HepG2 (cell line): ENCODE data around the gene ASIC3. TPM values are rescaled to one million over a fixed set of nuclear protein-coding genes. Genes with fewer than 3 reads are reported as not detected.
A peak's percentile ranks its signal among the peaks of the same experiment; 100 is the strongest.

ENCODE experiments used
- BHLHE40 ChIP-seq: IDR thresholded peaks from 2 replicates; pipeline ENCODE4 v1.6.1; 2011; ENCODE audit warnings: low read length, improper control_type of control experiment
- ETV5 ChIP-seq: IDR thresholded peaks from 2 replicates; pipeline ENCODE4 v1.6.1; 2018; ENCODE audit warnings: missing biosample characterization, missing genetic modification reagents, inconsistent platforms, borderline replicate concordance
- JUN ChIP-seq: sonication (generic); formaldehyde crosslinking; IDR thresholded peaks from 2 replicates; pipeline ENCODE4 v1.4.0; 2020; ENCODE audit warnings: mild to moderate bottlenecking, missing genetic modification reagents
- MXD4 ChIP-seq: IDR thresholded peaks from 2 replicates; pipeline ENCODE4 v1.6.1; 2016; ENCODE audit warnings: mild to moderate bottlenecking, missing biosample characterization, missing genetic modification reagents
- NFKB2 ChIP-seq: sonication (generic); formaldehyde crosslinking; IDR thresholded peaks from 2 replicates; pipeline ENCODE4 v1.4.0; 2020; ENCODE audit warnings: missing genetic modification reagents, borderline replicate concordance
- ZNF562 ChIP-seq: sonication (generic); formaldehyde crosslinking; IDR thresholded peaks from 2 replicates; pipeline ENCODE4 v1.8.0; 2022; ENCODE audit warnings: missing genetic modification reagents, borderline replicate concordance
- ZNF768 ChIP-seq: sonication (generic); formaldehyde crosslinking; IDR thresholded peaks from 2 replicates; pipeline ENCODE4 v1.4.0; 2020; ENCODE audit warnings: missing genetic modification reagents
- polyA plus RNA-seq, 8 experiments: library from polyadenylated mRNA; depleted of rRNA in 3 of 8; stranded (reverse) in 7 of 8; unstranded in 1 of 8; fragments of >200 nt; fragmentation: Illumina TruSeq in 4 of 8; extraction: Trizol in 4 of 8; gene quantifications; 2 replicates each; pipeline versions ENCODE4 v1.2.1 to v1.2.3, GENCODE V29; 2011 to 2016; ENCODE audit warnings: low read depth in 4 of 8, missing spikeins in 1 of 8, mixed read lengths in 1 of 8; ENCODE audit not compliant: insufficient read depth in 1 of 8
- total RNA-seq, 5 experiments: library from RNA; depleted of rRNA; stranded (reverse); fragments of >200 nt; fragmentation: Illumina TruSeq; extraction: Trizol; gene quantifications; 2 replicates each; pipeline ENCODE4 v1.2.3, GENCODE V29; 2016; ENCODE audit warnings: low read depth in 1 of 5
- TF ChIP-seq, protein P1 (sequence below), 2 experiments: IDR thresholded peaks; 2 replicates each; pipeline ENCODE4 v1.6.1; 2011 to 2012; ENCODE audit warnings: low read length in 2 of 2, borderline replicate concordance in 1 of 2, low read depth in 1 of 2, mild to moderate bottlenecking in 1 of 2, moderate library complexity in 1 of 2
- TF ChIP-seq, protein P2 (sequence below): sonication (generic); formaldehyde crosslinking; IDR thresholded peaks from 2 replicates; pipeline ENCODE4 v1.5.0; 2020; ENCODE audit warnings: mild to moderate bottlenecking, missing genetic modification reagents, borderline replicate concordance
- TF ChIP-seq, protein P3 (sequence below): sonication (generic); formaldehyde crosslinking; IDR thresholded peaks from 2 replicates; pipeline ENCODE4 v1.5.1; 2020; ENCODE audit warnings: mild to moderate bottlenecking, missing genetic modification reagents, moderate library complexity
- TF ChIP-seq, protein P4 (sequence below): sonication (generic); formaldehyde crosslinking; IDR thresholded peaks from 2 replicates; pipeline ENCODE4 v1.4.0; 2020; ENCODE audit warnings: missing genetic modification reagents
- TF ChIP-seq, protein P5 (sequence below): IDR thresholded peaks from 2 replicates; pipeline ENCODE4 v1.6.1; 2012; ENCODE audit warnings: inconsistent platforms
- TF ChIP-seq, protein P6 (sequence below): sonication (generic); formaldehyde crosslinking; IDR thresholded peaks from 2 replicates; pipeline ENCODE4 v1.4.0; 2020; ENCODE audit warnings: missing genetic modification reagents

Gene ASIC3
- total and polyA plus RNA-seq, 2 of the 13 experiments (the other 11 are each of a cell fraction or from before 2014, with no cell fraction given), result 0.51 TPM; not detected in 1

DNA sequence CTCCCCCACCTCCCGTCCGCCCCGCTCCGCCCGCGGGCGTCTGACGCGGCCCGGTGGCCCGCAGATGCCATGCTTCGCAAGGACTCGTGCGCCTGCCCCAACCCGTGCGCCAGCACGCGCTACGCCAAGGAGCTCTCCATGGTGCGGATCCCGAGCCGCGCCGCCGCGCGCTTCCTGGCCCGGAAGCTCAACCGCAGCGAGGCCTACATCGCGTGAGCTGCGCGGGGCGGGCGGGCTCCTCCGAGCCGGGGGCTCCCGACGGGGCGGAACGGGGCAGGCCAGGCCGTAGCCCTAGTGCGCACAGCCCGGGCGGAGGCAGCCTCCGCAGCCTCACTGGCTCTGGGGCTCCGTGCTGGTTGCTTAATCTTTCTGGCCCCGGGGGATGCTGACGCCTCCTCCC, 2.8 kb downstream of the ASIC3 start (continued):
- TF ChIP-seq, protein P1, sequence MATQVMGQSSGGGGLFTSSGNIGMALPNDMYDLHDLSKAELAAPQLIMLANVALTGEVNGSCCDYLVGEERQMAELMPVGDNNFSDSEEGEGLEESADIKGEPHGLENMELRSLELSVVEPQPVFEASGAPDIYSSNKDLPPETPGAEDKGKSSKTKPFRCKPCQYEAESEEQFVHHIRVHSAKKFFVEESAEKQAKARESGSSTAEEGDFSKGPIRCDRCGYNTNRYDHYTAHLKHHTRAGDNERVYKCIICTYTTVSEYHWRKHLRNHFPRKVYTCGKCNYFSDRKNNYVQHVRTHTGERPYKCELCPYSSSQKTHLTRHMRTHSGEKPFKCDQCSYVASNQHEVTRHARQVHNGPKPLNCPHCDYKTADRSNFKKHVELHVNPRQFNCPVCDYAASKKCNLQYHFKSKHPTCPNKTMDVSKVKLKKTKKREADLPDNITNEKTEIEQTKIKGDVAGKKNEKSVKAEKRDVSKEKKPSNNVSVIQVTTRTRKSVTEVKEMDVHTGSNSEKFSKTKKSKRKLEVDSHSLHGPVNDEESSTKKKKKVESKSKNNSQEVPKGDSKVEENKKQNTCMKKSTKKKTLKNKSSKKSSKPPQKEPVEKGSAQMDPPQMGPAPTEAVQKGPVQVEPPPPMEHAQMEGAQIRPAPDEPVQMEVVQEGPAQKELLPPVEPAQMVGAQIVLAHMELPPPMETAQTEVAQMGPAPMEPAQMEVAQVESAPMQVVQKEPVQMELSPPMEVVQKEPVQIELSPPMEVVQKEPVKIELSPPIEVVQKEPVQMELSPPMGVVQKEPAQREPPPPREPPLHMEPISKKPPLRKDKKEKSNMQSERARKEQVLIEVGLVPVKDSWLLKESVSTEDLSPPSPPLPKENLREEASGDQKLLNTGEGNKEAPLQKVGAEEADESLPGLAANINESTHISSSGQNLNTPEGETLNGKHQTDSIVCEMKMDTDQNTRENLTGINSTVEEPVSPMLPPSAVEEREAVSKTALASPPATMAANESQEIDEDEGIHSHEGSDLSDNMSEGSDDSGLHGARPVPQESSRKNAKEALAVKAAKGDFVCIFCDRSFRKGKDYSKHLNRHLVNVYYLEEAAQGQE (IDR thresholded peaks at IDR 0.05; ENCODE audit: borderline replicate concordance in 1 of 2, low read depth in 1 of 2, low read length in 2 of 2), result peak; percentile 81 to 91
- TF ChIP-seq, protein P2, sequence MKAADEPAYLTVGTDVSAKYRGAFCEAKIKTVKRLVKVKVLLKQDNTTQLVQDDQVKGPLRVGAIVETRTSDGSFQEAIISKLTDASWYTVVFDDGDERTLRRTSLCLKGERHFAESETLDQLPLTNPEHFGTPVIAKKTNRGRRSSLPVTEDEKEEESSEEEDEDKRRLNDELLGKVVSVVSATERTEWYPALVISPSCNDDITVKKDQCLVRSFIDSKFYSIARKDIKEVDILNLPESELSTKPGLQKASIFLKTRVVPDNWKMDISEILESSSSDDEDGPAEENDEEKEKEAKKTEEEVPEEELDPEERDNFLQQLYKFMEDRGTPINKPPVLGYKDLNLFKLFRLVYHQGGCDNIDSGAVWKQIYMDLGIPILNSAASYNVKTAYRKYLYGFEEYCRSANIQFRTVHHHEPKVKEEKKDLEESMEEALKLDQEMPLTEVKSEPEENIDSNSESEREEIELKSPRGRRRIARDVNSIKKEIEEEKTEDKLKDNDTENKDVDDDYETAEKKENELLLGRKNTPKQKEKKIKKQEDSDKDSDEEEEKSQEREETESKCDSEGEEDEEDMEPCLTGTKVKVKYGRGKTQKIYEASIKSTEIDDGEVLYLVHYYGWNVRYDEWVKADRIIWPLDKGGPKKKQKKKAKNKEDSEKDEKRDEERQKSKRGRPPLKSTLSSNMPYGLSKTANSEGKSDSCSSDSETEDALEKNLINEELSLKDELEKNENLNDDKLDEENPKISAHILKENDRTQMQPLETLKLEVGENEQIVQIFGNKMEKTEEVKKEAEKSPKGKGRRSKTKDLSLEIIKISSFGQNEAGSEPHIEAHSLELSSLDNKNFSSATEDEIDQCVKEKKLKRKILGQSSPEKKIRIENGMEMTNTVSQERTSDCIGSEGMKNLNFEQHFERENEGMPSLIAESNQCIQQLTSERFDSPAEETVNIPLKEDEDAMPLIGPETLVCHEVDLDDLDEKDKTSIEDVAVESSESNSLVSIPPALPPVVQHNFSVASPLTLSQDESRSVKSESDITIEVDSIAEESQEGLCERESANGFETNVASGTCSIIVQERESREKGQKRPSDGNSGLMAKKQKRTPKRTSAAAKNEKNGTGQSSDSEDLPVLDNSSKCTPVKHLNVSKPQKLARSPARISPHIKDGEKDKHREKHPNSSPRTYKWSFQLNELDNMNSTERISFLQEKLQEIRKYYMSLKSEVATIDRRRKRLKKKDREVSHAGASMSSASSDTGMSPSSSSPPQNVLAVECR (CRISPR knock-in tag), result 0 out of 2 replicates have a peak, but pooled peaks have one; percentile 24
- TF ChIP-seq JUN, result no peak
- TF ChIP-seq NFKB2 (CRISPR knock-in tag), result no peak
- TF ChIP-seq MXD4 (CRISPR knock-in tag), result 0 out of 2 replicates have a peak, but pooled peaks have one; percentile 44
- TF ChIP-seq, protein P3, sequence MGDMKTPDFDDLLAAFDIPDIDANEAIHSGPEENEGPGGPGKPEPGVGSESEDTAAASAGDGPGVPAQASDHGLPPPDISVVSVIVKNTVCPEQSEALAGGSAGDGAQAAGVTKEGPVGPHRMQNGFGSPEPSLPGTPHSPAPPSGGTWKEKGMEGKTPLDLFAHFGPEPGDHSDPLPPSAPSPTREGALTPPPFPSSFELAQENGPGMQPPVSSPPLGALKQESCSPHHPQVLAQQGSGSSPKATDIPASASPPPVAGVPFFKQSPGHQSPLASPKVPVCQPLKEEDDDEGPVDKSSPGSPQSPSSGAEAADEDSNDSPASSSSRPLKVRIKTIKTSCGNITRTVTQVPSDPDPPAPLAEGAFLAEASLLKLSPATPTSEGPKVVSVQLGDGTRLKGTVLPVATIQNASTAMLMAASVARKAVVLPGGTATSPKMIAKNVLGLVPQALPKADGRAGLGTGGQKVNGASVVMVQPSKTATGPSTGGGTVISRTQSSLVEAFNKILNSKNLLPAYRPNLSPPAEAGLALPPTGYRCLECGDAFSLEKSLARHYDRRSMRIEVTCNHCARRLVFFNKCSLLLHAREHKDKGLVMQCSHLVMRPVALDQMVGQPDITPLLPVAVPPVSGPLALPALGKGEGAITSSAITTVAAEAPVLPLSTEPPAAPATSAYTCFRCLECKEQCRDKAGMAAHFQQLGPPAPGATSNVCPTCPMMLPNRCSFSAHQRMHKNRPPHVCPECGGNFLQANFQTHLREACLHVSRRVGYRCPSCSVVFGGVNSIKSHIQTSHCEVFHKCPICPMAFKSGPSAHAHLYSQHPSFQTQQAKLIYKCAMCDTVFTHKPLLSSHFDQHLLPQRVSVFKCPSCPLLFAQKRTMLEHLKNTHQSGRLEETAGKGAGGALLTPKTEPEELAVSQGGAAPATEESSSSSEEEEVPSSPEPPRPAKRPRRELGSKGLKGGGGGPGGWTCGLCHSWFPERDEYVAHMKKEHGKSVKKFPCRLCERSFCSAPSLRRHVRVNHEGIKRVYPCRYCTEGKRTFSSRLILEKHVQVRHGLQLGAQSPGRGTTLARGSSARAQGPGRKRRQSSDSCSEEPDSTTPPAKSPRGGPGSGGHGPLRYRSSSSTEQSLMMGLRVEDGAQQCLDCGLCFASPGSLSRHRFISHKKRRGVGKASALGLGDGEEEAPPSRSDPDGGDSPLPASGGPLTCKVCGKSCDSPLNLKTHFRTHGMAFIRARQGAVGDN (CRISPR knock-in tag), result peak; percentile 54
- no peak for TF ChIP-seq ZNF562
- TF ChIP-seq, protein P4, sequence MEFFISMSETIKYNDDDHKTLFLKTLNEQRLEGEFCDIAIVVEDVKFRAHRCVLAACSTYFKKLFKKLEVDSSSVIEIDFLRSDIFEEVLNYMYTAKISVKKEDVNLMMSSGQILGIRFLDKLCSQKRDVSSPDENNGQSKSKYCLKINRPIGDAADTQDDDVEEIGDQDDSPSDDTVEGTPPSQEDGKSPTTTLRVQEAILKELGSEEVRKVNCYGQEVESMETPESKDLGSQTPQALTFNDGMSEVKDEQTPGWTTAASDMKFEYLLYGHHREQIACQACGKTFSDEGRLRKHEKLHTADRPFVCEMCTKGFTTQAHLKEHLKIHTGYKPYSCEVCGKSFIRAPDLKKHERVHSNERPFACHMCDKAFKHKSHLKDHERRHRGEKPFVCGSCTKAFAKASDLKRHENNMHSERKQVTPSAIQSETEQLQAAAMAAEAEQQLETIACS (CRISPR knock-in tag), result peak; percentile 24; the same call in 1 of the 2 replicates
- TF ChIP-seq, protein P5, sequence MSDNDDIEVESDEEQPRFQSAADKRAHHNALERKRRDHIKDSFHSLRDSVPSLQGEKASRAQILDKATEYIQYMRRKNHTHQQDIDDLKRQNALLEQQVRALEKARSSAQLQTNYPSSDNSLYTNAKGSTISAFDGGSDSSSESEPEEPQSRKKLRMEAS, result peak; percentile 52
- peak; percentile 79 for TF ChIP-seq BHLHE40
- TF ChIP-seq ZNF768 (CRISPR knock-in tag), result peak; percentile 28; the same call in 1 of the 2 replicates
- TF ChIP-seq, protein P6, sequence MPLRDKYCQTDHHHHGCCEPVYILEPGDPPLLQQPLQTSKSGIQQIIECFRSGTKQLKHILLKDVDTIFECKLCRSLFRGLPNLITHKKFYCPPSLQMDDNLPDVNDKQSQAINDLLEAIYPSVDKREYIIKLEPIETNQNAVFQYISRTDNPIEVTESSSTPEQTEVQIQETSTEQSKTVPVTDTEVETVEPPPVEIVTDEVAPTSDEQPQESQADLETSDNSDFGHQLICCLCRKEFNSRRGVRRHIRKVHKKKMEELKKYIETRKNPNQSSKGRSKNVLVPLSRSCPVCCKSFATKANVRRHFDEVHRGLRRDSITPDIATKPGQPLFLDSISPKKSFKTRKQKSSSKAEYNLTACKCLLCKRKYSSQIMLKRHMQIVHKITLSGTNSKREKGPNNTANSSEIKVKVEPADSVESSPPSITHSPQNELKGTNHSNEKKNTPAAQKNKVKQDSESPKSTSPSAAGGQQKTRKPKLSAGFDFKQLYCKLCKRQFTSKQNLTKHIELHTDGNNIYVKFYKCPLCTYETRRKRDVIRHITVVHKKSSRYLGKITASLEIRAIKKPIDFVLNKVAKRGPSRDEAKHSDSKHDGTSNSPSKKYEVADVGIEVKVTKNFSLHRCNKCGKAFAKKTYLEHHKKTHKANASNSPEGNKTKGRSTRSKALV, result peak; percentile 97
- 0 out of 2 replicates have a peak, but pooled peaks have one; percentile 16 for TF ChIP-seq ETV5 (CRISPR knock-in tag)
